A549 treated with Mapracorat at 1 μM for 4 hours (cell line): ENCODE measurements around the gene KCTD19. TPM values are rescaled to one million over a fixed set of nuclear protein-coding genes. Genes with fewer than 3 reads are reported as not detected.

ENCODE experiments used
- total RNA-seq: library from RNA; stranded (reverse); fragments of 200-300 nt; extraction: Qiagen RNA extraction; gene quantifications from 5 replicates; pipeline ENCODE4 v1.2.3, GENCODE V29; 2022

KCTD19 gene
- total RNA-seq: 0.08 to 0.44 TPM (median 0.20 TPM) in 4 of 5 replicates, not detected in the other

GRCh38 chr16:67326472-67327309 is at the start of gene KCTD19, which contains the start of gene LRRC36:
Gene KCTD19 (minus strand): TSS chr16:67326741. CDS start chr16:67326707, 34 bp downstream.
Gene LRRC36 (plus strand): TSS chr16:67326815. CDS start chr16:67326863, 48 bp downstream.

GRCh38 chr16:67279296-67280089 is 47.0 kb downstream of the KCTD19 start, which contains the start of gene PLEKHG4:
Gene PLEKHG4 (plus strand): TSS chr16:67279532. CDS start chr16:67280045, 513 bp downstream.

GRCh38 chr16:67248401-67249177 is 78.0 kb downstream of the KCTD19 start, which contains the start of gene SLC9A5:
Gene SLC9A5 (plus strand): TSS chr16:67248979. CDS start chr16:67249015, 36 bp downstream.

GRCh38 chr16:67247192-67248072 is 79.1 kb downstream of the KCTD19 start, which contains the start of gene FHOD1:
Gene FHOD1 (minus strand): TSS chr16:67247481. CDS start chr16:67247410, 71 bp downstream.

Other genes with a start within 250 kb of the KCTD19 start
- 22.3 to 24.6 TPM (median 22.8 TPM) in 5 replicates for gene PHAF1, start 216.8 kb downstream of the KCTD19 start, total RNA-seq
- gene B3GNT9, start 175.7 kb downstream of the KCTD19 start, total RNA-seq: 7.4 to 10.0 TPM (median 9.2 TPM) in 5 replicates
- gene TRADD, start 166.8 kb downstream of the KCTD19 start, total RNA-seq: 15.2 to 21.9 TPM (median 21.3 TPM) in 5 replicates
- gene FBXL8, start 166.8 kb downstream of the KCTD19 start, total RNA-seq: 5.8 to 11.5 TPM (median 8.5 TPM) in 5 replicates
- gene HSF4, start 162.0 kb downstream of the KCTD19 start, total RNA-seq: 12.2 to 21.9 TPM (median 16.8 TPM) in 5 replicates
- gene NOL3, start 156.2 kb downstream of the KCTD19 start, total RNA-seq: 73.1 to 97.4 TPM (median 92.2 TPM) in 5 replicates
- 4.2 to 8.5 TPM (median 6.5 TPM) in 5 replicates for gene MATCAP1, start 142.8 kb downstream of the KCTD19 start, total RNA-seq
- gene EXOC3L1, start 136.6 kb downstream of the KCTD19 start, total RNA-seq: 0.06 to 0.32 TPM (median 0.23 TPM) in 4 of 5 replicates, not detected in the other
- 81.7 to 103 TPM (median 94.2 TPM) in 5 replicates for gene E2F4, start 134.6 kb downstream of the KCTD19 start, total RNA-seq
- gene ELMO3, start 127.6 kb downstream of the KCTD19 start, total RNA-seq: 0.70 to 1.8 TPM (median 1.1 TPM) in 5 replicates
- gene TMEM208, start 99.6 kb downstream of the KCTD19 start, total RNA-seq: 82.1 to 103 TPM (median 91.2 TPM) in 5 replicates
- 40.2 to 67.1 TPM (median 60.9 TPM) in 5 replicates for gene FHOD1, start 79.3 kb downstream of the KCTD19 start, total RNA-seq
- gene SLC9A5, start 77.8 kb downstream of the KCTD19 start, total RNA-seq: 1.1 to 1.9 TPM (median 1.5 TPM) in 5 replicates
- gene PLEKHG4, start 47.2 kb downstream of the KCTD19 start, total RNA-seq: 9.7 to 17.3 TPM (median 14.6 TPM) in 5 replicates
- gene LRRC36, start 74 bp upstream of the KCTD19 start, total RNA-seq: 0.08 to 0.09 TPM in 2 of 5 replicates, not detected in the others
- 9.1 to 16.5 TPM (median 14.0 TPM) in 5 replicates for gene TPPP3, start 66.8 kb upstream of the KCTD19 start, total RNA-seq
- 4.8 to 8.1 TPM (median 7.1 TPM) in 5 replicates for gene ZDHHC1, start 89.7 kb upstream of the KCTD19 start, total RNA-seq
- gene HSD11B2, start 104.4 kb upstream of the KCTD19 start, total RNA-seq: 1.6 to 2.4 TPM (median 2.1 TPM) in 5 replicates
- gene ATP6V0D1, start 154.4 kb upstream of the KCTD19 start, total RNA-seq: 100 to 121 TPM (median 111 TPM) in 5 replicates
- not detected in 5 replicates for gene AGRP, start 156.8 kb upstream of the KCTD19 start, total RNA-seq
- 32.3 to 47.7 TPM (median 41.4 TPM) in 5 replicates for gene RIPOR1, start 202.1 kb upstream of the KCTD19 start, total RNA-seq
- gene CTCF, start 235.8 kb upstream of the KCTD19 start, total RNA-seq: 32.0 to 34.9 TPM (median 33.5 TPM) in 5 replicates